Hematopoietic multipotent progenitor cell treated with erythropoietin and hydrocortisone succinate and interleukin-3 and kit ligand, for 6 days (in vitro differentiated cells): ENCODE measurements around the gene TMEM184B.

Experiments used
- DNase-seq: peaks from one replicate; pipeline ENCODE4 v3.0.0-alpha.2; 2015

TMEM184B gene

DNA sequence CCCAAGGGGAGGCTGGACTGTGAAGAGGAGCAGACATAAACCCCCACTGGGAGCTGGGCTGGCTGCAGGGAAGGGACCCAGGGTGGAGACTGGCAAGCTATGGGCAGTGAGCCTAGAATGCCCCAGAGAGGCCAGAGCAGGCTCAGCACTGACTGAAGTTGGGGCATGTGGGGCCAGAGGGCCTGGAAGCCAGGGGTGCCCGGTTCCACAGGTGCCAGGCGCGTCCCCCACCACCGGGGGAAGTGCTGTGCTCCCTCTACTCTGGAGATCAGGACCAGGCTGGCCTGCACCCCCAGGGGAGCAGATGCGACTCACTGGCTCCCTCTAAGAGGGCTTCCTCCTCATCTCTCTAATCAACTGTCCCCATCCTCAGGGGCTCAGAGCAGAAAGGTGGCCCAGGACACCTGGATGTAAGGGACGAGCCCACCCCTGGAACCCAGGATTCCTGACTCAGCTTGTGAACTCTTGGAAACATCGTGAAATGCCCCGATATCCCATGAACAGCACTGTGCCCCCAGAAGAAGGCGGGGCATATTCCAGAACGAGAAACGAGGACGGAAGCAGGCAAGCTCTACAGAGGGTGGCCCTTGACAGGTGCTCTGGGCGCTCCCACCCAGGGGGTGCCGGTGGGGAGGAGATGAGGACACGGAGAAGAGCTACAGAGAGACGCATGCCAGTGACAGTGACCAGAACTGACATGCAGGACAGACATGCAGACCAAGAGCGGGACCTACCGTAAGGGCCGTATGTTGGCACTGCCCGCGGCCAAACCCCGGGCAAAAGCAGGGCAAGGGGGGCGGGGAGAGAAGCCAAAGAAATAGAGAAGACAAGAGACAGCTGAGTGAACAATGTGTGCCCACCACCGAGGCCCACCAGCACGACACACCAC lies 50.7 kb downstream of the TMEM184B start:
- no peak for DNase-seq

DNA sequence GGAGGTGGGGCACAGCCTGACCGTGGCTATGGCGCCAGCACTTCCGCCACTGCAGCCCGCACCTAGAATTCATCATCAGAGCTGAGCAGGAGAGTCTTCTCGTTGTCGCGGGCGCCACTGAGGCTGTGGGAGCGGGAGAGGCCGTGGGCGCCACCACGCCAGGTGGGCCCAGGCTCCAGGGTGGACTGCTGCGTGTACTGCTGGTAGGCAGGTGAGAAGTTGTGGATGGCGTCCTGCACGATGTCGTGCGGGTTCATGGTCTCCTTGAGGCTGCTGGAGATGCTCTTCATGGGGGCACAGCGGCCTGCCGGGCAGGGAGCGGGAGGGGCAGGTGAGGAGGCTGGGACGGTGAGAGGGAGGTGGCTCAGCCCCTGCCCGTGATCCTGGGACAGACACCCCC lies 51.4 kb downstream of the TMEM184B start:
- DNase-seq = no peak

GRCh38 chr22:38220653-38221386 lies 52.0 kb downstream of the TMEM184B start:
- DNase-seq = no peak

GRCh38 chr22:38220163-38220562 lies 52.6 kb downstream of the TMEM184B start:
- no peak for DNase-seq

DNA sequence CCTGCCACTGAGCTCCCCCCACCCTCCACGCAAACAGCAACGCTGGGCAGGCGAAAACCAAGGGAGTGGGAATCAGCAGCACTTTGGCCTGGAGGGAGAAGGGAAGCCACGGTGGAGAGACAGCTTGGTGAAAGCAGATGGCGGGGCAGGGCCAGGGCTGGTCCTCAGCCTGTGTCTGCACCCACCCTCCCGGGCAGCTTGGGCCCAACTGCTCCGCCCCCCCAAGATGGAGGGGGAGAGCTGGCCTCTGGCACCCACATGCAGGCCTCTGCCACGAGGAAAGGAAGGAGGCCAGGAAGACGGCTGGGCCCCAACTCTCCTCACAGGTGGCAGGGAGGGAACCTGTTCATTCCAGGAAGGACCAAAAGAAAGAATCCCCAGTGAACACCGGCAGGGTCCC lies 53.2 kb downstream of the TMEM184B start:
- no peak for DNase-seq

DNA sequence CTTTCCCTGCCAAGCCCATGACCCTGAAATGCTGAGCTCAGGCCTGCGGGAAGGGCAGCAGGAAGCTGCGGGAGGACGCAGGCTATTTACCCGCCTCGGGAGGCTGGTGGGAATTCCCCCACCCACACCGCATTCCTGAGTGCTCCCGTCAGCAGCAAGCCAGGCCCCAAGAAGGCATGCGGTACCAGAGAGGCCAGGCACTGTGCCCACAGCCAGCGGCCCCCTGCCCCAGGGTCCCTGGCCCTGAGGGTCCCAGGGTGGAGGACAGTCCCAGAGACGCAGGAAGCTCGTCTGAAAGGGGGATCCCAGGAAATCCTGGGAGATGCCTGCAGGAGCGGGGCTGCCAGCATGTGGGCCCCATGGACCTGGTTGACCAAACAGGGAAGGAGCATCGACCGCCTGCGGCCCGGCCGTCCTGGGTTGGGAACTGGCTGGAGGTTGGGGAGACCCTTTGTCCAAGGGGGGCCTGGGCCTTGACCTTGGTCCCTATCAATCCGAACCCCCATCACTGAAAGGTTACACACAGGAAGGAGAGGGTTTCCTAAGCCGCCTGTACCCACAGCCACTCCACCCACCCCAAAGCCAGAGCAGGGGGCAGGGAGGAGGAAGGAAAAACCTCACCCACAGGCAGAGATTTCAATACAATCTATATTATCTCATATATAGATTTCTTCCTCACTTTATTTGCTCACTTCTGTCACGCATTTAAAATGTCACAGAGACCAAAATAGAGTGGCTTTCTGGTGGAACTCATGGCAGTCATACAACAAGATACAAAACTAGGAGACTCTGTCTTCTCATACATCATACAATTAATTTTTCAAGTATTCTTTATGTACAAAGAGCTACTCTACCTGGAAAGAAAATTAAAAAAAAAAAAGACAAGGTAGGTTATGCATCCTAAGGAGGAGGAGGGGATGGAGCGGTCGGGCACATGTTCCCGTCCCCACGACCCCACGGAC lies 53.9 kb downstream of the TMEM184B start:
- no peak for DNase-seq

DNA sequence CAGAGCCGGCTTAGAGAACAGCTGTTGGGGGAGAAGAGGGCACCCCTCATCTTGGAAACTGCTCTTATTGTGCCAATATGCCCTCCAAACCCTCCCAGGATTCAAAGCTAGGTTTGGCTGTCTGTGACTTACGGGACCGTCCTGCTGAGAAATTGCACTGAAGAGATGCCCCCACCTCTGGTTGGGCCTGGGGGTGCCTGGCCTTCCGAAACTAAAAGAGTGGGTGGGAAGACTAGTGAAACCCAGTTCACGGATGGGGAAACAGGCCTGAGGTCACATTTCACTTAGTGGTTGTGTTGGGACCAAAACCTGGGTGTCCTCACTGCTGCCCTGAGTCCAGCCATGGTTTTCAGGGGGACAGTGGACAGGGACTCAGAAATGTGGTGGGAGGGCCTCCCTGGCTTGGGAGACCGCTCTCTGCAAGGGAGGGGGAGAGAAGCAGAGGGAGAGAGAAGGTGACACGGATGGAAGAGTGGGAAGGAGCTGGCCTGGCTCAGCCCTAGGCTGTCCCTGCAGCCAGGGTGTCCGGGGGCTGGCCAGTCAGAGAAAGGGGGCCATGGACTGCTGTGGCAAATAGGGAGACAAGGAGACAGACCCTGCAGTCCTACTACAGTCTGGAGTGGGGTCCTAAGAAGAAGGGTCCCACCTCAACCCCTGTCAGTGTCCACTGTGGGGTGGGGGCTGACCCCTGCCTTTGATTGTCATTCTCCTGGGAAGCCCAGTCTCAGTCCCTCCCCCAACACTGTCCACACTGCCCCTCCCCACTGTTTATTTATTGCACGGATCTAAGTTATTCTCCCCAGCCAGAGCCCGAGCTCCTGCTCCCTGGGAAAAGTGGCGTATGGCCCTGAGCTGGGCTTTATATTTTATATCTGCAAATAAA lies 57.4 kb downstream of the TMEM184B start:
- DNase-seq = no peak

DNA sequence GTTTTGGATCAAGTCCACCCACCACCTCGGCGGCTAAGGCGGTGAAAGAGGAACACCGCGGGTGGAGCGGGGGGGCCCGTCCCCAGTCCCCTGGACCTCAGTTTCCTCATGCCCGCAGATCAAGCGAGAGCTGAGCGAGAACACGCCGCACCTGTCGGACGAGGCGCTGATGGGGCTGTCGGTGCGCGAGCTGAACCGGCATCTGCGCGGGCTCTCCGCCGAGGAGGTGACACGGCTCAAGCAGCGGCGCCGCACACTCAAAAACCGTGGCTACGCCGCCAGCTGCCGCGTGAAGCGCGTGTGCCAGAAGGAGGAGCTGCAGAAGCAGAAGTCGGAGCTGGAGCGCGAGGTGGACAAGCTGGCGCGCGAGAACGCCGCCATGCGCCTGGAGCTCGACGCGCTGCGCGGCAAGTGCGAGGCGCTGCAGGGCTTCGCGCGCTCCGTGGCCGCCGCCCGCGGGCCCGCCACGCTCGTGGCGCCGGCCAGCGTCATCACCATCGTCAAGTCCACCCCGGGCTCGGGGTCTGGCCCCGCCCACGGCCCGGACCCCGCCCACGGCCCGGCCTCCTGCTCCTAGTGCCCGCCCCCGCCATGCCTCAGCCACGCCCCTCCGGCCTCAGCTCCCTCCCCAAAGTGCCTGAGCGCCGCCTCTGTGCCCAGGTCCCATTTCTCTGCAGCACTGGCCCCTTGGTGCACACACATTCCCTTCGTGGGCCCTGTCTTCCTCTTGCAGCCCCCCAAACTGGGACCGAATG lies 58.3 kb downstream of the TMEM184B start:
- DNase-seq = peak; percentile 80

- DNase-seq = no peak
Observed at GRCh38 chr22:38213990-38214301, 58.9 kb downstream of the TMEM184B start.

- no peak for DNase-seq
Observed at GRCh38 chr22:38213319-38213989, 59.4 kb downstream of the TMEM184B start.

DNA sequence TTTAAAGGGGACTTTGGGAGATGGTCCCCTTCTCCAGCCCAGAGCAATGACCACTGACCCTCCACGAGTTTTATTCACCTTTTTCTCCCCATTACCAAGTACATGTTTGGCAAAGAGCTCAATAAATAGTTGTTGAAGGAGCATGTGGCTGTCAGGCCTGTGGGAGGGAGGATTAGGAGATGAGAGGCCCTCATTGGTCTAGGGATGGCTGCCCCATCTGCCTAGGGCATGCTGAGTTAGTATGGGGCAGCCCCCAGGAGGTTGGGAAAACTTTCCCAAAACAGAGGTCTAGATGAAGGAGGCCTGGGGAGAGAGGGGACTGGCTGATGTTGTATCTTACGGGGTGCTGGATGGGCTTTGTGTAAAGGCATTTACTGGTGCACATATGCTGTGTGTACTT lies 60.4 kb downstream of the TMEM184B start:
- no peak for DNase-seq

DNA sequence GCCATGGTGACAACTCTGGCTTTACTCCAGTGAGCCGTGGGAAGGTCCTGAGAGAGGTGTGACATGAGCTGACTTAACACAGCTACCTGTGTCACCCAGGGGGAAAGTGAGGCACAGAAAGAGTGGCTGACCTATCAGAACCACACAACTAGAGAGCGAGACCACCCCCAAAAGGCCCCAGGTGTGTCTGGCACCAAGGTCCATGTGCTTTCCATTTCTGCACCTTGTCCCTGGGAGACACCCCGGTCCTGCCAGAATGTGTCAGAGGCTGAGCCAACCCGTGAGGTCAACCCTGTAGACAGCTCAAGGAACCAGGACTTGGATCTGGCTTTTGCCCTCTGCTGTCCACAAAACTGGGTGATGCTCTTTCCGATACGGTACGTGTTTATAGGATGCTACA lies 61.3 kb downstream of the TMEM184B start:
- DNase-seq = no peak

DNA sequence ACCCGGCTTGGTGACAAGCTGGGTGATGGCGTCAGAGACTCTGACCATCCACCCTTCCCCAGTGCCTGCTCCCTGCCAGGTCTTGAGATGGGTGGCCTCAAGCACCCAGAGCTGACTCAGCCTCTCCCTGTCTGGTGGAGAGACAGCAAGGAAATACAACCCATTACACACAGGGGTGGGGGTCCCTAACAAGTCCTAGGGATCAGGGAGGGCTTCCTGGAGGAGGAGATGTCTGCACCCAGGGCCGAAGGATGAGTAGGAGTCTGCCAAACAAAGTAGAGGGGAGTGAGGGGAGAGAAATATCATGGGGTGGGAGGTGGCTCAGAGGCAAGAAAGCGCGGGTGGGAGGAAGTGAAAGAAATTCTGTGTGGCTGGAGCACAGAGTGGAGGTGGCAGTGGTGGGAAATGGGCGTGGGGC lies 64.2 kb downstream of the TMEM184B start:
- DNase-seq = no peak

DNA sequence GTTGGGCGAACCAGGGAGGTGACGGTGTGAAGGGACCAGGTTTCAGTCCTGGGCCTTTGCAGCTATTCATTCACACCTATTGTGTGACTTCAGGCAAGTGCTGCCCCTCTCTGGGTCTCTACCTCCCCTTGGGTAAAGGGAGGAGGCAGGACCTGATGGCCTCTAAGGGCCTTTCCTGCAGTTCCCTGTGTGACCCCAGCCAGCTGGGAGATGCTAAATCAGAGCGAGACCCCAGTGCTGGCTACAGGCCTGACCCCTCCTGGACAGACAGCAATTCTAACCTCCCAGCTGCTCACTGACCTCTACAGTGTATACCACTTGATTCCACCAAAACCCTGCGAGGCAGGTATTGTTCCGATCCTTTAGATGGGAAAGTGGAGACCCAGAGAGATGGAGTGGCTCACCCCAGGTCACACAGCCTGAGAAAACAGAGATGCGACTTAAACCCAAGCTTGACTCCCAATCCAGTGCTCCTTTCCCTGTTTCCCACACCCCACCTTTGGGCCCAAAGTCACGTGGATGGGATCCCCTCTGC lies 64.8 kb downstream of the TMEM184B start:
- no peak for DNase-seq

GRCh38 chr22:38205261-38206128 lies 67.3 kb downstream of the TMEM184B start:
- DNase-seq = no peak

DNA sequence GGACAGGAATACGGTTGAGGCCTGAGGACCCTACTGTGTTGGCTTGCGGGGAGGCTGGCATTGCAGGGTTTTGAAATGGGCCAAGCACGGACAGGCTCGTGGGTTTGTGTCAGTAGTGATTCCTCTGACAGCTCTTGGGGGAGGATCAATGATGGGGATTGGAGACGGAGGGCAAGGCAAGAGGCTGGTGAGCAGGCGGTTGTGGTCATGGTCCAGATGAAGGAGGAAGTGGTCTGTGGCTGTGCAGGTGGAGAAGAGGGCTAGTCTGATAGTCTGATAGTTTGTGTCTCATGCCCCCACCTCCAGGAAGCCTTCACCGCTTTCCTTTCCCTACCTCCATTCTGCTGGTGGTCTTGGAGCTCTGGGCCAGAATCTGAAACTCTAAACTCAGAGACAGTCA lies 68.0 kb downstream of the TMEM184B start:
- peak; percentile 52 for DNase-seq

- no peak for DNase-seq
Observed at GRCh38 chr22:38203855-38204514, 68.8 kb downstream of the TMEM184B start.

DNA sequence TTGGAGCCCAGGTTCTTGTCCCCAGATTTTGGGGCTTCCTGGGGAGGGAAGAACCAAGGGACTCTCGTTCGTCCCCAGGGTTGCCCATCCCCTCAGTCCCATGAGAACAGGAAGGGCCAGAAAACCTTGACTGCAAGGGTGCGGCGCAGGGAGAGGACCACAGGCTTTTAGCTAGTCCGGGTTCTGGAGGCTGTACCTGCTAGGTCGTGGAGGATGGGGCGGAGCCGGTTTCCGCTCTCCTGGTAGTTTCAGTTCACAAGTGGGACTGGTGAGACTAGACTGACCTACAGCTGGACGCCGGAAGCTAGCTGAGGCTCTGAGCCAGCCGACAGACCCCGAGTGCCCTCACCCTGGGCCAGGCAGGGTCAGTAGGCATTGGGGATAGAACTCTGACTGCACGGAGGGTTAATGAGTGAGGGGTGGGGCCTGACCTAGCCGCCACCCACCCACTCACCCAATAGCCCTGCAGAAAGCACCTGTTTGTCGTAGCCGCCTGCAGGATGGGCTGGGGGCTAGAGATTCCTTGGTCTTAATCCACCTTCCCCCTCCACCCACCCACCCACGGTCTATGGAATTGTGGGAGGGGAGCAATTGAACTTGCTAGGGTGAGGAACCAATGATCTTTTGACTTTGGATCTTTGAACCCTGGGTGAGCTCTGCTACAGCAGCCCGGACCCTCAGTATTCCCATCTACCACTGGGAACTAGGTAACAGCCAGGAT lies 69.6 kb downstream of the TMEM184B start:
- no peak for DNase-seq
